ENCODE data around the gene ADAMTS2.

Gene ADAMTS2

GRCh38 chr5:179124853-179125788 is 220.1 kb downstream of the ADAMTS2 start:
- DNase-seq (ENCODE audit: low read depth) = no peak

GRCh38 chr5:179124273-179124852 is 220.9 kb downstream of the ADAMTS2 start:
- no peak for DNase-seq (ENCODE audit: low read depth)

GRCh38 chr5:179123491-179124272 is 221.6 kb downstream of the ADAMTS2 start:
- DNase-seq (ENCODE audit: low read depth) = no peak

GRCh38 chr5:179123109-179123426 is 222.2 kb downstream of the ADAMTS2 start:
- no peak for DNase-seq (ENCODE audit: low read depth)

- DNase-seq (ENCODE audit: low read depth) = no peak
Measured at GRCh38 chr5:179122411-179123108, 222.7 kb downstream of the ADAMTS2 start.

GRCh38 chr5:179121667-179122111 is 223.6 kb downstream of the ADAMTS2 start:
- DNase-seq (ENCODE audit: low read depth) = no peak

- no peak for DNase-seq (ENCODE audit: low read depth)
Measured at GRCh38 chr5:179120951-179121666, 224.2 kb downstream of the ADAMTS2 start.

- no peak for DNase-seq (ENCODE audit: low read depth)
Measured at GRCh38 chr5:179120421-179120861, 224.8 kb downstream of the ADAMTS2 start.

- no peak for DNase-seq (ENCODE audit: low read depth)
Measured at GRCh38 chr5:179119415-179120170, 225.7 kb downstream of the ADAMTS2 start.

GRCh38 chr5:179118756-179119414 is 226.4 kb downstream of the ADAMTS2 start:
- DNase-seq (ENCODE audit: low read depth) = no peak

- no peak for DNase-seq (ENCODE audit: low read depth)
Measured at GRCh38 chr5:179118338-179118737, 226.9 kb downstream of the ADAMTS2 start.

- no peak for DNase-seq (ENCODE audit: low read depth)
Measured at GRCh38 chr5:179115845-179116524, 229.3 kb downstream of the ADAMTS2 start.

- DNase-seq (ENCODE audit: low read depth) = no peak
Measured at GRCh38 chr5:179115307-179115706, 230.0 kb downstream of the ADAMTS2 start.

GRCh38 chr5:179114756-179115155 is 230.5 kb downstream of the ADAMTS2 start:
- DNase-seq (ENCODE audit: low read depth) = no peak

GRCh38 chr5:179113945-179114641 is 231.2 kb downstream of the ADAMTS2 start:
- DNase-seq (ENCODE audit: low read depth) = no peak

GRCh38 chr5:179113143-179113530 is 232.1 kb downstream of the ADAMTS2 start:
- no peak for DNase-seq (ENCODE audit: low read depth)

GRCh38 chr5:179112469-179113142 is 232.7 kb downstream of the ADAMTS2 start:
- no peak for DNase-seq (ENCODE audit: low read depth)
